ENCODE results near the gene TEAD2.

TEAD2 gene

DNA sequence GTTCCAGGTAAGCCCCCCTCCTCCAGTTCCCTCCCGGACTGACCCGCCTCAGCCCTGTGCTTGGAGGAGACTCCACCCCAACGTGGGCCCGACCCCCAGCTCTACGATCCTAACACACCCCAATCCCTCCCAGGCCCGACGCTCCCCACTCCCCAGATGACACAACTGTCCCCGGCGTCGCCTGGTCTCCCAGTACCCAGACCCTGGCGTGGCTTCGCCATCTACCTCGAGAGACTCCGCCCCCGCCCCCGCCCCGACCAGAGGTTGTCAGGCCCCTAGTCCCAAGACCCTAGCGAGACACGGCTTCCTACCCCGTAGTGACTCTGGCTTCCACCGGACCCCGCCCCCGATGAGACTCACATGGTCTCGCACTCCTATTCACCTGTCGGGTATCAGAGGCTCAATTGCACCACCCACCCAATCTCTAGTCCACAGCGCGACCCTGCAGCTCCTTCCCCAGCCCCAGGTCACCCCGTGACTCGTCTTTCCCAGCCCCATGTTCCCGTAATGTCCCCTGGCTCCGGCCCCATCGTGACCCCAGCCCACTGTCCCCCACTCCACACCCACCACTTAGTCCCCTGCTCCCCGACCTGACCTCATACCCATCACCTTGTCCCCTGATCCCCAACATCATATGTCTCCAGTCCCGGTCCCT is 24.1 kb downstream of the TEAD2 start:
- no peak for DNase-seq (ENCODE audit: low read depth)
- H3K4me3 ChIP-seq (ENCODE audit: low read depth, low read length) = no peak overlapping the region
- TF ChIP-seq, protein P1, sequence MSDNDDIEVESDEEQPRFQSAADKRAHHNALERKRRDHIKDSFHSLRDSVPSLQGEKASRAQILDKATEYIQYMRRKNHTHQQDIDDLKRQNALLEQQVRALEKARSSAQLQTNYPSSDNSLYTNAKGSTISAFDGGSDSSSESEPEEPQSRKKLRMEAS (IDR thresholded peaks at IDR 0.05; ENCODE audit: low read depth, low read length) = no peak
- TF ChIP-seq, protein P2, sequence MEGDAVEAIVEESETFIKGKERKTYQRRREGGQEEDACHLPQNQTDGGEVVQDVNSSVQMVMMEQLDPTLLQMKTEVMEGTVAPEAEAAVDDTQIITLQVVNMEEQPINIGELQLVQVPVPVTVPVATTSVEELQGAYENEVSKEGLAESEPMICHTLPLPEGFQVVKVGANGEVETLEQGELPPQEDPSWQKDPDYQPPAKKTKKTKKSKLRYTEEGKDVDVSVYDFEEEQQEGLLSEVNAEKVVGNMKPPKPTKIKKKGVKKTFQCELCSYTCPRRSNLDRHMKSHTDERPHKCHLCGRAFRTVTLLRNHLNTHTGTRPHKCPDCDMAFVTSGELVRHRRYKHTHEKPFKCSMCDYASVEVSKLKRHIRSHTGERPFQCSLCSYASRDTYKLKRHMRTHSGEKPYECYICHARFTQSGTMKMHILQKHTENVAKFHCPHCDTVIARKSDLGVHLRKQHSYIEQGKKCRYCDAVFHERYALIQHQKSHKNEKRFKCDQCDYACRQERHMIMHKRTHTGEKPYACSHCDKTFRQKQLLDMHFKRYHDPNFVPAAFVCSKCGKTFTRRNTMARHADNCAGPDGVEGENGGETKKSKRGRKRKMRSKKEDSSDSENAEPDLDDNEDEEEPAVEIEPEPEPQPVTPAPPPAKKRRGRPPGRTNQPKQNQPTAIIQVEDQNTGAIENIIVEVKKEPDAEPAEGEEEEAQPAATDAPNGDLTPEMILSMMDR (IDR thresholded peaks at IDR 0.05; ENCODE audit: low read depth, low read length) = no peak
- no peak for TF ChIP-seq POLR2A (IDR thresholded peaks at IDR 0.05; ENCODE audit: extremely low read depth, insufficient read length)
- TF ChIP-seq MYC (IDR thresholded peaks at IDR 0.05; ENCODE audit: low read depth, low read length) = no peak

GRCh38 chr19:49337267-49338022 is 24.8 kb downstream of the TEAD2 start:
- TF ChIP-seq, protein P1 (IDR thresholded peaks at IDR 0.05; ENCODE audit: low read depth, low read length) = no peak
- TF ChIP-seq, protein P2 (IDR thresholded peaks at IDR 0.05; ENCODE audit: low read depth, low read length) = no peak
- no peak for TF ChIP-seq MYC (IDR thresholded peaks at IDR 0.05; ENCODE audit: low read depth, low read length)
- no peak for TF ChIP-seq POLR2A (IDR thresholded peaks at IDR 0.05; ENCODE audit: extremely low read depth, insufficient read length)
- no peak overlapping the region for H3K4me3 ChIP-seq (ENCODE audit: low read depth, low read length)

DNA sequence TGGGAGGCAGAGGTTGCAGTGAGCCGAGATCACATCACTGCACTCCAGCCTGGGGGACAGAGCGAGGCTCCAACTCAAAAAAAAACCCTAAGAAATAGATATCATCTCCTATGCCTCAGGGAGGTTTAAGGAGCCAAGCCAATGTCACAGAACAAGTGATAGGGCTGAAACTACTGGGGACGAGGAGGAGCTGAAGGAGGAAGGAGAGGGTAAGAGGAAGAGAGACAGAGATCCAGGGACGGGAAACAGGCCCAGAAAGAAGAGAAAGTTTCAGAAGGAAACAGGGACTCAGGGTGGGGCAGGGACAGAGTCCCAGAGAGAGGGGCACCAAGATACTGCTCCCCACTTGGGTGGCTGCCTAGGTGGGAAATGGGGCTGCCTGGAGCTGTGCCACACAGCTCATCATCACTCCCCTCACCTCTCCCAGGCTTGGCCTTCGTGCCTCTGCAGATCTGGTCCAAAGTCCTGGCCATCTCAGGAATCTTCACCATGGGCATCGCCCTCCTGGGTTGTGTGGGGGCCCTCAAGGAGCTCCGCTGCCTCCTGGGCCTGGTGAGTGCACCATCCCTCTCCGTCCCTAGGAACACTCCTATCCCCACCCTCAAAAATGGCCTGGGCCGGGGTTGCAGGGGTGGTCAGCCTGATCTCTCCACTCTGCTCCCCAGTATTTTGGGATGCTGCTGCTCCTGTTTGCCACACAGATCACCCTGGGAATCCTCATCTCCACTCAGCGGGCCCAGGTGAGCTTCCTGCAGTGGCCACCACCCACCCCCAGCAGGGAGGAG is 25.5 kb downstream of the TEAD2 start:
- TF ChIP-seq, protein P1 (IDR thresholded peaks at IDR 0.05; ENCODE audit: low read depth, low read length) = no peak
- TF ChIP-seq, protein P2 (IDR thresholded peaks at IDR 0.05; ENCODE audit: low read depth, low read length) = no peak
- TF ChIP-seq MYC (IDR thresholded peaks at IDR 0.05; ENCODE audit: low read depth, low read length) (no peak), POLR2A (IDR thresholded peaks at IDR 0.05; ENCODE audit: extremely low read depth, insufficient read length) (no peak)
- H3K4me3 ChIP-seq (ENCODE audit: low read depth, low read length) = no peak overlapping the region
- DNase-seq (ENCODE audit: low read depth) = no peak

More at GRCh38 chr19:49337267-49338022, 24.8 kb downstream of the TEAD2 start:
- DNase-seq (ENCODE audit: low read depth) = no peak

- no peak overlapping the region for H3K4me3 ChIP-seq (ENCODE audit: low read depth, low read length)
- TF ChIP-seq POLR2A (IDR thresholded peaks at IDR 0.05; ENCODE audit: extremely low read depth, insufficient read length) (no peak), MYC (IDR thresholded peaks at IDR 0.05; ENCODE audit: low read depth, low read length) (no peak)
- TF ChIP-seq, protein P1 (IDR thresholded peaks at IDR 0.05; ENCODE audit: low read depth, low read length) = no peak
- TF ChIP-seq, protein P2 (IDR thresholded peaks at IDR 0.05; ENCODE audit: low read depth, low read length) = no peak
- no peak for DNase-seq (ENCODE audit: low read depth)
Measured at GRCh38 chr19:49335784-49336481, 26.3 kb downstream of the TEAD2 start.
